ENCODE measurements around the gene PRDM15.

The PRDM15 gene

GRCh38 chr21:41765973-41766882 is 112.9 kb downstream of the PRDM15 start:
- Histone ChIP-seq H3K4me1 (ENCODE audit: insufficient read depth, low read length, poor library complexity, severe bottlenecking) (peaks cover 14% of the 10 kb centered on the region), H3K9ac (ENCODE audit: low read depth, low read length, poor library complexity, severe bottlenecking) (no peak overlapping the region), H3K27me3 (ENCODE audit: insufficient read depth, low read length, poor library complexity, severe bottlenecking) (no peaks in the 10 kb centered on the region), H3F3A (ENCODE audit: low read depth) (no peaks in the 10 kb centered on the region), H3K9me3 (ENCODE audit: insufficient read depth, low read depth, low read length) (no peaks in the 10 kb centered on the region), H2AFZ (ENCODE audit: low read length) (no peak overlapping the region), H3K36me3 (ENCODE audit: insufficient read depth, low read length) (no peaks in the 10 kb centered on the region), H3K4me3 (ENCODE audit: low read length, poor library complexity, severe bottlenecking) (no peak overlapping the region), H4K20me1 (ENCODE audit: insufficient read depth, low read length, poor library complexity, severe bottlenecking) (no peaks in the 10 kb centered on the region), H3K9me2 (replicated peaks; ENCODE audit: low read depth, low read length) (no peaks in the 10 kb centered on the region), H3K79me2 (ENCODE audit: insufficient read depth, low read length) (no peaks in the 10 kb centered on the region), H3K4me2 (ENCODE audit: low read depth, low read length, poor library complexity, severe bottlenecking) (no peak overlapping the region)
- TF ChIP-seq EZH2phosphoT487 (IDR thresholded peaks at IDR 0.05; ENCODE audit: borderline replicate concordance), result no peak

GRCh38 chr21:41765420-41765821 is 113.7 kb downstream of the PRDM15 start:
- no peaks in the 10 kb centered on the region for H3F3A ChIP-seq (ENCODE audit: low read depth)
- H3K4me2 ChIP-seq (ENCODE audit: low read depth, low read length, poor library complexity, severe bottlenecking), result no peak overlapping the region
- H3K79me2 ChIP-seq (ENCODE audit: insufficient read depth, low read length), result no peaks in the 10 kb centered on the region
- no peaks in the 10 kb centered on the region for H3K9me3 ChIP-seq (ENCODE audit: insufficient read depth, low read depth, low read length)
- peaks cover 14% of the 10 kb centered on the region for H3K4me1 ChIP-seq (ENCODE audit: insufficient read depth, low read length, poor library complexity, severe bottlenecking)
- H4K20me1 ChIP-seq (ENCODE audit: insufficient read depth, low read length, poor library complexity, severe bottlenecking), result no peaks in the 10 kb centered on the region
- no peaks in the 10 kb centered on the region for H3K36me3 ChIP-seq (ENCODE audit: insufficient read depth, low read length)
- no peaks in the 10 kb centered on the region for H3K9me2 ChIP-seq (replicated peaks; ENCODE audit: low read depth, low read length)
- H3K9ac ChIP-seq (ENCODE audit: low read depth, low read length, poor library complexity, severe bottlenecking), result no peak overlapping the region
- TF ChIP-seq, protein P1, sequence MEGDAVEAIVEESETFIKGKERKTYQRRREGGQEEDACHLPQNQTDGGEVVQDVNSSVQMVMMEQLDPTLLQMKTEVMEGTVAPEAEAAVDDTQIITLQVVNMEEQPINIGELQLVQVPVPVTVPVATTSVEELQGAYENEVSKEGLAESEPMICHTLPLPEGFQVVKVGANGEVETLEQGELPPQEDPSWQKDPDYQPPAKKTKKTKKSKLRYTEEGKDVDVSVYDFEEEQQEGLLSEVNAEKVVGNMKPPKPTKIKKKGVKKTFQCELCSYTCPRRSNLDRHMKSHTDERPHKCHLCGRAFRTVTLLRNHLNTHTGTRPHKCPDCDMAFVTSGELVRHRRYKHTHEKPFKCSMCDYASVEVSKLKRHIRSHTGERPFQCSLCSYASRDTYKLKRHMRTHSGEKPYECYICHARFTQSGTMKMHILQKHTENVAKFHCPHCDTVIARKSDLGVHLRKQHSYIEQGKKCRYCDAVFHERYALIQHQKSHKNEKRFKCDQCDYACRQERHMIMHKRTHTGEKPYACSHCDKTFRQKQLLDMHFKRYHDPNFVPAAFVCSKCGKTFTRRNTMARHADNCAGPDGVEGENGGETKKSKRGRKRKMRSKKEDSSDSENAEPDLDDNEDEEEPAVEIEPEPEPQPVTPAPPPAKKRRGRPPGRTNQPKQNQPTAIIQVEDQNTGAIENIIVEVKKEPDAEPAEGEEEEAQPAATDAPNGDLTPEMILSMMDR (conservative IDR thresholded peaks at IDR 0.05; ENCODE audit: low read length), result no peak
- TF ChIP-seq EZH2phosphoT487 (IDR thresholded peaks at IDR 0.05; ENCODE audit: borderline replicate concordance), result no peak
- no peak overlapping the region for H3K4me3 ChIP-seq (ENCODE audit: low read length, poor library complexity, severe bottlenecking)
- H3K27me3 ChIP-seq (ENCODE audit: insufficient read depth, low read length, poor library complexity, severe bottlenecking), result no peaks in the 10 kb centered on the region
- H2AFZ ChIP-seq (ENCODE audit: low read length), result no peak overlapping the region

- Histone ChIP-seq H3K9ac (ENCODE audit: low read depth, low read length, poor library complexity, severe bottlenecking) (no peak overlapping the region), H3K79me2 (ENCODE audit: insufficient read depth, low read length) (no peaks in the 10 kb centered on the region), H3K9me3 (ENCODE audit: insufficient read depth, low read depth, low read length) (no peaks in the 10 kb centered on the region), H4K20me1 (ENCODE audit: insufficient read depth, low read length, poor library complexity, severe bottlenecking) (no peaks in the 10 kb centered on the region), H3K27me3 (ENCODE audit: insufficient read depth, low read length, poor library complexity, severe bottlenecking) (no peaks in the 10 kb centered on the region), H3K4me3 (ENCODE audit: low read length, poor library complexity, severe bottlenecking) (no peak overlapping the region), H2AFZ (ENCODE audit: low read length) (no peak overlapping the region), H3F3A (ENCODE audit: low read depth) (no peaks in the 10 kb centered on the region), H3K9me2 (replicated peaks; ENCODE audit: low read depth, low read length) (no peaks in the 10 kb centered on the region), H3K36me3 (ENCODE audit: insufficient read depth, low read length) (no peaks in the 10 kb centered on the region), H3K4me2 (ENCODE audit: low read depth, low read length, poor library complexity, severe bottlenecking) (no peak overlapping the region), H3K4me1 (ENCODE audit: insufficient read depth, low read length, poor library complexity, severe bottlenecking) (peaks cover 14% of the 10 kb centered on the region)
- TF ChIP-seq, protein P1 (conservative IDR thresholded peaks at IDR 0.05; ENCODE audit: low read length), result no peak
- TF ChIP-seq EZH2phosphoT487 (IDR thresholded peaks at IDR 0.05; ENCODE audit: borderline replicate concordance), result no peak
Observed at GRCh38 chr21:41764558-41765419, 114.4 kb downstream of the PRDM15 start.
